DND-41 (cell line): ENCODE data around the gene TOGARAM2.

Source experiments
- EZH2 ChIP-seq: IDR thresholded peaks from 3 replicates; pipeline ENCODE4 v1.6.1; 2012; ENCODE audit warnings: borderline replicate concordance, low read depth, mild to moderate bottlenecking, moderate library complexity, low read length, inconsistent platforms; ENCODE audit not compliant: severe bottlenecking
- TF ChIP-seq, protein P1 (sequence below): IDR thresholded peaks from 2 replicates; pipeline ENCODE4 v1.5.1; 2012; ENCODE audit warnings: borderline replicate concordance, low read length, moderate library complexity, mild to moderate bottlenecking; ENCODE audit not compliant: poor library complexity, severe bottlenecking; ENCODE audit errors: extremely low read depth

- TF ChIP-seq, protein P1, sequence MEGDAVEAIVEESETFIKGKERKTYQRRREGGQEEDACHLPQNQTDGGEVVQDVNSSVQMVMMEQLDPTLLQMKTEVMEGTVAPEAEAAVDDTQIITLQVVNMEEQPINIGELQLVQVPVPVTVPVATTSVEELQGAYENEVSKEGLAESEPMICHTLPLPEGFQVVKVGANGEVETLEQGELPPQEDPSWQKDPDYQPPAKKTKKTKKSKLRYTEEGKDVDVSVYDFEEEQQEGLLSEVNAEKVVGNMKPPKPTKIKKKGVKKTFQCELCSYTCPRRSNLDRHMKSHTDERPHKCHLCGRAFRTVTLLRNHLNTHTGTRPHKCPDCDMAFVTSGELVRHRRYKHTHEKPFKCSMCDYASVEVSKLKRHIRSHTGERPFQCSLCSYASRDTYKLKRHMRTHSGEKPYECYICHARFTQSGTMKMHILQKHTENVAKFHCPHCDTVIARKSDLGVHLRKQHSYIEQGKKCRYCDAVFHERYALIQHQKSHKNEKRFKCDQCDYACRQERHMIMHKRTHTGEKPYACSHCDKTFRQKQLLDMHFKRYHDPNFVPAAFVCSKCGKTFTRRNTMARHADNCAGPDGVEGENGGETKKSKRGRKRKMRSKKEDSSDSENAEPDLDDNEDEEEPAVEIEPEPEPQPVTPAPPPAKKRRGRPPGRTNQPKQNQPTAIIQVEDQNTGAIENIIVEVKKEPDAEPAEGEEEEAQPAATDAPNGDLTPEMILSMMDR = no peak
- TF ChIP-seq EZH2 = no peak
Observed at GRCh38 chr2:28980368-28981015, 606 bp upstream of the TOGARAM2 start.
